Gastroesophageal sphincter (tissue), 4 donors: ENCODE data around the gene DRAP1. TPM values are rescaled to one million over a fixed set of nuclear protein-coding genes. Genes with fewer than 3 reads are reported as not detected.

Experiments used
- ATAC-seq: fragments of 150-250 bp; one replicate; pipeline ENCODE4 v1.9.1; 2016; ENCODE audit warnings: mild to moderate bottlenecking, moderate library complexity
- H3K27ac ChIP-seq, 4 donors: fragments of 200-600 bp; sonication (generic) in 3 of 4; 1 replicate in 3 of 4; 2 replicates in 1 of 4; pipeline ENCODE4 v1.5.1; 2016 to 2019
- H3K27me3 ChIP-seq: fragments of 200-600 bp; sonication (generic); one replicate; pipeline ENCODE4 v1.5.1; 2019
- H3K36me3 ChIP-seq, 2 donors: fragments of 200-600 bp; sonication (generic); one replicate each; pipeline ENCODE4 v1.5.1; 2019; ENCODE audit warnings: control low read depth in 1 of 2
- H3K4me1 ChIP-seq, 3 donors: fragments of 200-600 bp; sonication (generic); 1 replicate in 2 of 3; 2 replicates in 1 of 3; pipeline ENCODE4 v1.5.1; 2016 to 2019; ENCODE audit warnings: control low read depth in 2 of 3
- H3K4me3 ChIP-seq, 2 donors: fragments of 200-600 bp; sonication (generic); one replicate each; pipeline ENCODE4 v1.5.1; 2019; ENCODE audit warnings: mild to moderate bottlenecking in 1 of 2, moderate library complexity in 1 of 2
- H3K9me3 ChIP-seq, 3 donors: fragments of 200-600 bp; sonication (generic); one replicate each; pipeline ENCODE4 v1.5.1; 2017 to 2019; ENCODE audit warnings: control low read depth in 2 of 3
- CTCF ChIP-seq, 4 experiments: fragments of 200-600 bp in 2 of 4; fragments of 450-650 bp in 2 of 4; sonication (generic) in 1 of 4; IDR thresholded peaks; one replicate each; pipeline ENCODE4 v1.5.1; 2017 to 2019; ENCODE audit warnings: antibody characterized with exemption in 4 of 4, mild to moderate bottlenecking in 2 of 4, moderate library complexity in 2 of 4
- EP300 ChIP-seq: sonication (generic); formaldehyde crosslinking; IDR thresholded peaks from one replicate; pipeline ENCODE4 v1.6.1; 2017; ENCODE audit warnings: antibody characterized with exemption, mild to moderate bottlenecking
- POLR2A ChIP-seq, 2 donors: fragments of 450-650 bp; IDR thresholded peaks; one replicate each; pipeline ENCODE4 v1.6.1; 2017; ENCODE audit warnings: antibody characterized with exemption in 2 of 2, mild to moderate bottlenecking in 2 of 2, moderate library complexity in 1 of 2
- POLR2AphosphoS5 ChIP-seq: sonication (generic); formaldehyde crosslinking; IDR thresholded peaks from one replicate; pipeline ENCODE4 v1.6.1; 2017; ENCODE audit warnings: antibody characterized with exemption
- WGBS, 2 donors: methylation state at CpG; one replicate each; pipeline ENCODE4 v1.1.5; 2018; ENCODE audit warnings: low coverage in 1 of 2; 5-methylcytosine and 5-hydroxymethylcytosine counted together
- total RNA-seq, 4 donors: library from RNA; depleted of rRNA; stranded (reverse); fragments of >200 nt; gene quantifications; one replicate each; pipeline ENCODE4 v1.1.0, GENCODE V29; 2016

Gene DRAP1
- total RNA-seq, 4 donors from 2014 or later: 80.2 to 118 (median 98.8) TPM

DNA sequence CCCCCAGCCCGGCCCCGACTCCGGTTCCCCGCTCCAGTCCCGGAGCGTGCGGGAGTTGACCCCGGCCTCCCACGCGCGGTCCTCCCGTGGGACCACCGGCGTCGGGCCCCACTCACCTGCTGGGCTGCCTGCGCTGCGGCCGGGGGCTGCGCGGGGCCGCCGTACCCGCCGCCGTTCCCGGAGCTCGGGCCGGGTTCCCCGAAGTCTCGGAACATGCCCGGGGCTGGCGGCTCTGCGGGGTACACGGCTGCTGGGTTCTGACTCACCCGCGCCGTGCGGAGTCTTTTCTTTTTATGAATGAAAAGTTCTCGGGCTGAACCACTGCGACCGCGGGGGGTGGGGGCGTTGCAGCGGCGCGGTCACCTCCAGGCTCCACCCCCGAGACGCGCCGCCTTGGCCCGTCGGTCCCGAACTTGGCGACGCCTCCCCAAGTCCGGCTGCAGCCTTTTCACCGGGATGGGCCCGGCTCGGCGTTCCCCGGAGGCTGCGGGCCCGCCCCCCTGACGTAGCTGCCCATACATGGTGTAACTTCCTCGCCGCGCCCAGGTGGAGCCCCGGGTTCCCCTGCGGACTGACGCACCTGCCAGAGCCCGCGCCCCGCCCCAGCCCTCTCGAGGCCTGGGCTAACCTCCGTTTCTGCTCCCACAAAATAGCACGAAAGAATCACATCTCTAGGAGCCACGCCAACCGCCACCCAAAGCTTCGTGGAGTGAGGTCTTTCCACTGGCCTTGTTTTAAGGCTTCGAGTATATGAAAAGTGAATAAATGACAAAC is 18.9 kb upstream of the DRAP1 start, which contains the start of gene FOSL1:
TSS of gene FOSL1 (minus strand) at position 264 of the 774 bp plus-strand sequence. CDS start at position 215, 49 bp downstream.
- peaks cover 13% of the 10 kb centered on the region for H3K27me3 ChIP-seq
- peak; percentile 92 for ATAC-seq
- H3K36me3 ChIP-seq: no peaks in the 10 kb centered on the region
- H3K27ac ChIP-seq: peak within 1 kb of the TSS in 3 of 4 donors; percentile 65 to 78 (median 70)
- TF ChIP-seq POLR2AphosphoS5 (peak; percentile 84), EP300 (no peak), CTCF (IDR thresholded peaks at IDR 0.05) (no peak), POLR2A (IDR thresholded peaks at IDR 0.05) (peak; percentile 50 to 84)
- H3K4me1 ChIP-seq: peaks cover 0 to 21% (median 7%) of the 10 kb centered on the region in 3 donors
- no peaks in the 10 kb centered on the region for H3K9me3 ChIP-seq
- 0 to 21% methylated on average over 1 to 6 of the region's 80 CpGs for WGBS, 2 donors
- peak within 1 kb of the TSS; percentile 43 to 69 for H3K4me3 ChIP-seq

- Histone ChIP-seq H3K27ac (peak overlapping the region in 3 of 4 donors; percentile 65 to 78 (median 70)), H3K4me3 (peak overlapping the region in 1 of 2 donors; percentile 69), H3K27me3 (peaks cover 13% of the 10 kb centered on the region), H3K9me3 (no peaks in the 10 kb centered on the region), H3K4me1 (peaks cover 0 to 21% (median 7%) of the 10 kb centered on the region in 3 donors), H3K36me3 (no peaks in the 10 kb centered on the region)
- TF ChIP-seq POLR2A (IDR thresholded peaks at IDR 0.05) (no peak), EP300 (no peak), CTCF (IDR thresholded peaks at IDR 0.05) (no peak), POLR2AphosphoS5 (no peak)
- WGBS, 2 donors: 45 to 74% methylated on average over 2 to 9 of the region's 11 CpGs
- ATAC-seq: no peak
These were observed 18.4 kb upstream of the DRAP1 start for GRCh38 chr11:65900899-65901180.

DNA sequence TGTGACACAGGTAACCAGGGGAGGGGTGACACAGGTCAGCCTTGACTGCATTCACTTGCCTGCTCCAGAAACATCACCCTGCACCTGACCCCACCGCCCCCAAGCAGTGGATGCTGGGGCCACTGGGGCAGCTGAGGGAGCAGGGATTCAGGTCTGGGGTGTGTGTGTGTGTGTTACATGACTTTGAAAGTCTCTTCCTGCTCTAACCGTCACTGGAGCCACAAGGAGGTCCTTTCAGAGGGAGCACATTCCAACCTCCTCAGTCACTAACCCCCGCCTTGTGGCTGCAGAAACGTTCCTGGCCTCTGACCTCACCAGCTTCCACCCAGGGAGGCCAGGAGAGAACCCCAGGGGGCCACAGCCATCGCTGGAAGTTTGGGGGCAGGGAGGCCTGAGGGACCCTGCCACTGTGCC is 16.2 kb upstream of the DRAP1 start:
- ATAC-seq: no peak
- H3K9me3 ChIP-seq: no peaks in the 10 kb centered on the region
- H3K27me3 ChIP-seq: peaks cover 13% of the 10 kb centered on the region
- peaks cover 0 to 21% (median 7%) of the 10 kb centered on the region in 3 donors for H3K4me1 ChIP-seq
- H3K4me3 ChIP-seq: no peak overlapping the region
- no peak overlapping the region for H3K27ac ChIP-seq
- H3K36me3 ChIP-seq: no peaks in the 10 kb centered on the region
- TF ChIP-seq POLR2AphosphoS5 (no peak), EP300 (no peak), CTCF (IDR thresholded peaks at IDR 0.05) (no peak), POLR2A (IDR thresholded peaks at IDR 0.05) (no peak)
- 50% methylated on average over 2 of the region's 5 CpGs; no CpG with 5 or more reads in 1 of the 2 donors for WGBS, 2 donors

DNA sequence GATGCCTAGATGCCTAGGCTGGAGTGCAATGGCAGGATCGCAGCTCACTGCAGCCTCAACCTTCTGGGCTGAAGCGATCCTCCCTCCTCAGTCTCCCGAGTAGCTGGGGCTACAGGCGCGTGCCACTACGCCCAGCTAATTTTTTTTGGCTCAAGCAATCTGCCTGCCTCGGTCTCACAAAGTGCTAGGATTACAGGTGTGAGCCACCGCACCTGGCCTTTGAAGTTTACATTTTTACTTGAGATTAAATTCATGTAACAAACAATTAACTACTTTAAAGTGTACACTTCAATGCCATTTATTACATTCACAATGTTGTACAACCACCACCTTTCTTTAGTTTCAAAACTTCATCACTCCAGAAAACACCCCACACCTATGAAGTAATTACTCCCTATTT is 15.5 kb upstream of the DRAP1 start:
- H3K27ac ChIP-seq: no peak overlapping the region

More for the DNA sequence above, 15.5 kb upstream of the DRAP1 start:
- no peaks in the 10 kb centered on the region for H3K9me3 ChIP-seq
- ATAC-seq: no peak
- TF ChIP-seq EP300: no peak
- no peak for TF ChIP-seq POLR2A (IDR thresholded peaks at IDR 0.05)
- TF ChIP-seq POLR2AphosphoS5: no peak
- TF ChIP-seq CTCF (IDR thresholded peaks at IDR 0.05): no peak
- peaks cover 0 to 21% (median 7%) of the 10 kb centered on the region in 3 donors for H3K4me1 ChIP-seq
- WGBS, 2 donors: 72 to 73% methylated on average over 2 to 8 of the region's 8 CpGs
- H3K27me3 ChIP-seq: peaks cover 13% of the 10 kb centered on the region
- H3K4me3 ChIP-seq: no peak overlapping the region
- no peaks in the 10 kb centered on the region for H3K36me3 ChIP-seq
